Astrocyte (in vitro differentiated cells and primary cell): Measurements from ENCODE around the gene PRDM12. TPM values are rescaled to one million over a fixed set of nuclear protein-coding genes. Genes with fewer than 3 reads are reported as not detected.

Experiments
- DNase-seq: peaks from one replicate; pipeline ENCODE4 v3.0.0-alpha.2; 2010; ENCODE audit warnings: low read depth
- FAIRE-seq: peaks from 2 replicates; lab custom pipeline; 2011; peaks lifted over from hg19 to GRCh38; lab: Jason Lieb, UNC
- H2AFZ ChIP-seq: 2 replicates; pipeline ENCODE4 v1.6.0; 2012; ENCODE audit warnings: low read depth, low read length, inconsistent platforms
- H3K27ac ChIP-seq: 2 replicates; pipeline ENCODE4 v1.5.1; 2011; ENCODE audit warnings: low read depth, low read length, inconsistent platforms
- H3K27me3 ChIP-seq: 2 replicates; pipeline ENCODE4 v1.6.0; 2011; ENCODE audit warnings: low read length, inconsistent platforms; ENCODE audit not compliant: insufficient read depth
- H3K36me3 ChIP-seq: 2 replicates; pipeline ENCODE4 v1.5.1; 2011; ENCODE audit warnings: low read length, inconsistent platforms; ENCODE audit not compliant: insufficient read depth
- H3K4me1 ChIP-seq: 2 replicates; pipeline ENCODE4 v1.5.1; 2011; ENCODE audit warnings: low read length, inconsistent platforms; ENCODE audit not compliant: insufficient read depth
- H3K4me2 ChIP-seq: 2 replicates; pipeline ENCODE4 v1.6.0; 2012; ENCODE audit warnings: low read length, inconsistent platforms
- H3K4me3 ChIP-seq: 2 replicates; pipeline ENCODE4 v1.5.1; 2011; ENCODE audit warnings: low read depth, mild to moderate bottlenecking, low read length, inconsistent platforms; ENCODE audit not compliant: insufficient read depth
- H3K79me2 ChIP-seq: 2 replicates; pipeline ENCODE4 v1.6.0; 2012; ENCODE audit warnings: mild to moderate bottlenecking, low read length, inconsistent platforms; ENCODE audit not compliant: insufficient read depth
- H3K9ac ChIP-seq: 2 replicates; pipeline ENCODE4 v1.6.0; 2012; ENCODE audit warnings: mild to moderate bottlenecking, low read length, inconsistent platforms
- H3K9me3 ChIP-seq: 2 replicates; pipeline ENCODE4 v1.5.1; 2012; ENCODE audit warnings: low read depth, mild to moderate bottlenecking, low read length, inconsistent platforms; ENCODE audit not compliant: insufficient read depth
- H4K20me1 ChIP-seq: 2 replicates; pipeline ENCODE4 v1.6.0; 2012; ENCODE audit warnings: low read length, inconsistent platforms; ENCODE audit not compliant: insufficient read depth
- H3K27ac Mint-ChIP-seq: one replicate; pipeline ENCODE4 v1.8.0; 2021; ENCODE audit warnings: mild to moderate bottlenecking, mixed read lengths; ENCODE audit not compliant: unreplicated experiment
- H3K27me3 Mint-ChIP-seq: one replicate; pipeline ENCODE4 v1.8.0; 2021; ENCODE audit warnings: low read depth, mixed read lengths; ENCODE audit not compliant: unreplicated experiment
- H3K36me3 Mint-ChIP-seq: one replicate; pipeline ENCODE4 v1.8.0; 2021; ENCODE audit warnings: low read depth, mixed read lengths; ENCODE audit not compliant: unreplicated experiment
- H3K4me1 Mint-ChIP-seq: one replicate; pipeline ENCODE4 v1.8.0; 2021; ENCODE audit warnings: low read depth, mixed read lengths; ENCODE audit not compliant: unreplicated experiment
- H3K4me3 Mint-ChIP-seq: one replicate; pipeline ENCODE4 v1.8.0; 2021; ENCODE audit warnings: mild to moderate bottlenecking, moderate library complexity, mixed read lengths; ENCODE audit not compliant: unreplicated experiment
- H3K9me3 Mint-ChIP-seq: one replicate; pipeline ENCODE4 v1.8.0; 2021; ENCODE audit warnings: mild to moderate bottlenecking, mixed read lengths; ENCODE audit not compliant: unreplicated experiment
- EZH2 ChIP-seq: IDR thresholded peaks from 2 replicates; pipeline ENCODE4 v1.6.1; 2012; ENCODE audit warnings: mild to moderate bottlenecking, low read length, inconsistent platforms; ENCODE audit not compliant: insufficient read depth
- total RNA-seq: library from RNA; stranded (reverse); gene quantifications from 2 replicates; pipeline ENCODE4 v1.2.1, GENCODE V29; 2021
- TF ChIP-seq, protein P1 (sequence below): IDR thresholded peaks from 2 replicates; pipeline ENCODE4 v1.5.1; 2011; ENCODE audit warnings: low read depth, mild to moderate bottlenecking, inconsistent platforms, low read length, moderate library complexity; ENCODE audit not compliant: insufficient read depth

Gene PRDM12
- total RNA-seq, 1 donor from 2014 or later: 0.23 TPM

DNA sequence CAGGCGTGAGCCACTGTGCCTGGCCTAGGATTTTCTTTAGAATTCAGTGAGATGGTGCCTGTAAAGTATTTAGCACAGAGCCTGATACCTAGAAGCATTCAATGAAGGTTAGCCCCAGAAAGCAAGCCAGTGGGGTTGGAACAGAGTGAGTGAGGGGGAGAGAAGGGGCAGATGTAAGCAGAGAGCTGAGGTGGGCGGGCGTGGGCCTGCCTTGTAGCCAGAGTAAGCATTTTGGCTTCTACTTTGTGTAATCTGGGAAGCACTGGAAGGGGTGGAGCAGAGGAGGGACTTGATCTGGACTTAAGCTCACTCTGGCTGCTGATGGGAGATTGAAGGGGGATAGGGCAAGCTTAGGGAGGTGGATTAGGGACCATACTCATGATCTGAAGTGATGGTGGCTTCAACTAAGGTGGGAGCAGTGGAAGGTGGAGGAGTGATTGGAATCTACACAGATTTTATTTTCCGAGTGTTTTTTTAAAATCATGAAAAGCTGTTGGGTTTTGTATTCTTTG is 31.8 kb downstream of the PRDM12 start:
- H3K4me3 ChIP-seq: no peak overlapping the region
- no peak overlapping the region for H3K4me3 Mint-ChIP-seq
- no peak for TF ChIP-seq EZH2
- TF ChIP-seq, protein P1, sequence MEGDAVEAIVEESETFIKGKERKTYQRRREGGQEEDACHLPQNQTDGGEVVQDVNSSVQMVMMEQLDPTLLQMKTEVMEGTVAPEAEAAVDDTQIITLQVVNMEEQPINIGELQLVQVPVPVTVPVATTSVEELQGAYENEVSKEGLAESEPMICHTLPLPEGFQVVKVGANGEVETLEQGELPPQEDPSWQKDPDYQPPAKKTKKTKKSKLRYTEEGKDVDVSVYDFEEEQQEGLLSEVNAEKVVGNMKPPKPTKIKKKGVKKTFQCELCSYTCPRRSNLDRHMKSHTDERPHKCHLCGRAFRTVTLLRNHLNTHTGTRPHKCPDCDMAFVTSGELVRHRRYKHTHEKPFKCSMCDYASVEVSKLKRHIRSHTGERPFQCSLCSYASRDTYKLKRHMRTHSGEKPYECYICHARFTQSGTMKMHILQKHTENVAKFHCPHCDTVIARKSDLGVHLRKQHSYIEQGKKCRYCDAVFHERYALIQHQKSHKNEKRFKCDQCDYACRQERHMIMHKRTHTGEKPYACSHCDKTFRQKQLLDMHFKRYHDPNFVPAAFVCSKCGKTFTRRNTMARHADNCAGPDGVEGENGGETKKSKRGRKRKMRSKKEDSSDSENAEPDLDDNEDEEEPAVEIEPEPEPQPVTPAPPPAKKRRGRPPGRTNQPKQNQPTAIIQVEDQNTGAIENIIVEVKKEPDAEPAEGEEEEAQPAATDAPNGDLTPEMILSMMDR: no peak
- no peak overlapping the region for H3K27ac Mint-ChIP-seq
- H3K9ac ChIP-seq: no peak overlapping the region
- H3K36me3 Mint-ChIP-seq: peaks cover 26% of the 10 kb centered on the region
- H3K27me3 Mint-ChIP-seq: no peaks in the 10 kb centered on the region
- peaks cover 39% of the 10 kb centered on the region for H3K4me1 Mint-ChIP-seq
- DNase-seq: no peak
- H3K27ac ChIP-seq: no peak overlapping the region
- no peak overlapping the region for H3K4me2 ChIP-seq
- peaks cover 20% of the 10 kb centered on the region for H3K36me3 ChIP-seq
- H3K4me1 ChIP-seq: peaks cover 17% of the 10 kb centered on the region
- H3K79me2 ChIP-seq: peaks cover 45% of the 10 kb centered on the region
- no peaks in the 10 kb centered on the region for H3K27me3 ChIP-seq
- no peak overlapping the region for H2AFZ ChIP-seq
- no peak for FAIRE-seq
- peaks cover 44% of the 10 kb centered on the region for H4K20me1 ChIP-seq
- no peaks in the 10 kb centered on the region for H3K9me3 Mint-ChIP-seq
- no peaks in the 10 kb centered on the region for H3K9me3 ChIP-seq

DNA sequence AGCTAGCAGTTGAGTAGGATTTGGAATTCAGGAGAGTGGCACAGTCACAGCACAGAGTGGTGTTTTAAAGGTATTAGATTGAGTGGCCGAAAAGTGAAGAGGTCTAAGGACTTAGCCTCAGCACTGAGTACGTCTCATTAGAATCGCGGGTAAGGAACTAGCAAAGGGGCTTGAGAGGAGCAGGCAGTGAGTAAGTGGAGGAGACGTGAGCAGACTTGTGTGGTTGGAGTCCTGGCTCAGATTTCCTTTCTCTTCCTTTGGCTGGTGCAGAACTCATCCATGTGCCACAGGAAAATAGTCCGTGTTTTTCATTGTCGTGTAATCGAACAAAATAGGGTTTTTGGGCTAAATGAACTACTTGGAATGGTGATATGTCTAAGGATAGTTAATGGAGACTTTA is 32.6 kb downstream of the PRDM12 start:
- Mint-ChIP-seq H3K27ac (peak overlapping the region; percentile 27), H3K27me3 (no peaks in the 10 kb centered on the region), H3K4me3 (peak overlapping the region; percentile 30), H3K36me3 (peaks cover 27% of the 10 kb centered on the region), H3K4me1 (peaks cover 41% of the 10 kb centered on the region), H3K9me3 (no peaks in the 10 kb centered on the region)
- Histone ChIP-seq H3K36me3 (peaks cover 26% of the 10 kb centered on the region), H2AFZ (no peak overlapping the region), H3K27me3 (no peaks in the 10 kb centered on the region), H3K79me2 (peaks cover 53% of the 10 kb centered on the region), H3K4me3 (no peak overlapping the region), H3K27ac (no peak overlapping the region), H4K20me1 (peaks cover 52% of the 10 kb centered on the region), H3K9me3 (no peaks in the 10 kb centered on the region), H3K4me1 (peaks cover 21% of the 10 kb centered on the region), H3K4me2 (no peak overlapping the region), H3K9ac (no peak overlapping the region)
- FAIRE-seq (no peak), DNase-seq (no peak)
- no peak for TF ChIP-seq EZH2
- TF ChIP-seq, protein P1: no peak

DNA sequence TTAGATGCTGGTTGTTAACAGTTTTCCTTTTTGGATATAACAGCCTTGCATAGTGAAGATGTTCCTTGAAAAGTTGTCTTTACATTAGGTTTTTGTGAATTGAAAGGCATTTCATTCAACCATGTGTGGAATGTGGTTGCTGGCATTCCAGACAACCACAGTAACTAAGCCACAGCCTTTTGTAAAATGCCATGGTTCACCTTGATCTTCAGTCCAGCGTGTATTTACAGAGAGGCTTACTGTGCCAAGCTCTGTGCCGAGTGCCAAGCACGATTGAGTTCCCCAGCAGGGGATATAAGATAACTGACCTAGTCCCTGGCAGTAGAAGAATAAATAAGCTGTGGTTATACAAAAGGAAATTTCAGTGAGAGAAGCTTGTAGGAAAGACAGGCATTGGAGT is 34.1 kb downstream of the PRDM12 start:
- H4K20me1 ChIP-seq: peaks cover 62% of the 10 kb centered on the region
- H3K27me3 Mint-ChIP-seq: no peaks in the 10 kb centered on the region
- peak overlapping the region; percentile 52 for H3K4me2 ChIP-seq
- H3K27ac ChIP-seq: peak overlapping the region; percentile 8
- no peaks in the 10 kb centered on the region for H3K9me3 Mint-ChIP-seq
- no peaks in the 10 kb centered on the region for H3K9me3 ChIP-seq
- H3K4me1 Mint-ChIP-seq: peaks cover 37% of the 10 kb centered on the region
- peak overlapping the region; percentile 43 for H3K27ac Mint-ChIP-seq
- TF ChIP-seq, protein P1: no peak
- no peak for TF ChIP-seq EZH2
- peaks cover 17% of the 10 kb centered on the region for H3K4me1 ChIP-seq
- no peak overlapping the region for H2AFZ ChIP-seq
- H3K4me3 Mint-ChIP-seq: peak overlapping the region; percentile 51
- H3K79me2 ChIP-seq: peaks cover 56% of the 10 kb centered on the region
- H3K9ac ChIP-seq: no peak overlapping the region
- no peak for FAIRE-seq
- H3K36me3 Mint-ChIP-seq: peaks cover 33% of the 10 kb centered on the region
- H3K4me3 ChIP-seq: no peak overlapping the region
- DNase-seq: peak; percentile 74
- peaks cover 37% of the 10 kb centered on the region for H3K36me3 ChIP-seq
- H3K27me3 ChIP-seq: no peaks in the 10 kb centered on the region
